ENCODE measurements around the gene HCAR3. TPM values are rescaled to one million over a fixed set of nuclear protein-coding genes. Genes with fewer than 3 reads are reported as not detected.
"Not testable (repeated sequence)": the region's sequence is repeated elsewhere in the genome, so short reads cannot be mapped to it uniquely, and the experiment has no call there.

HCAR3 gene
- total RNA-seq, 2 donors from 2014 or later: 0.50 TPM; not detected in 1

DNA sequence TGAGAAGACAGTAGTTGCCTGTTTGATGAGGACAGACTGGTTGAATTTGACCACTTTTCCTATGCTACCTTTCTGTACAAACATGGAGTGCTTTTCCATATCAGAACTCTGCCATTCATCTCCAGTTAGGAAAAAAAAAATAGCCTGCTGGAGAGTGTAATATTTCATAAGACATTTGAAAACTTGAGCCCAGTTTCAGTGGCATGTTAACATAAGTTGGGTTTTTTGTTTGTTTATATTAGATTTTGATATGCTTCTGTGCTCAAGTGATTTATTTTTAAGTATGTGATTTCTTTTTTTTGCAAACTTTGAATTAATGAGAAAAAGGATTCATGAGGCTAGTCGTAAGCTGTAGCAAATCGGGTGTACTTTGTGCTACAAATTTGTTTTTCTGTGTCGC, 12.8 kb downstream of the HCAR3 start:
- not testable (repeated sequence) for ATAC-seq; H3K27ac Mint-ChIP-seq; H3K27me3 Mint-ChIP-seq; H3K36me3 Mint-ChIP-seq; H3K4me3 Mint-ChIP-seq; H3K4me1 Mint-ChIP-seq (ENCODE audit: low read depth in 2 of 2); DNase-seq (ENCODE audit: low spot score); H3K9me3 Mint-ChIP-seq

DNA sequence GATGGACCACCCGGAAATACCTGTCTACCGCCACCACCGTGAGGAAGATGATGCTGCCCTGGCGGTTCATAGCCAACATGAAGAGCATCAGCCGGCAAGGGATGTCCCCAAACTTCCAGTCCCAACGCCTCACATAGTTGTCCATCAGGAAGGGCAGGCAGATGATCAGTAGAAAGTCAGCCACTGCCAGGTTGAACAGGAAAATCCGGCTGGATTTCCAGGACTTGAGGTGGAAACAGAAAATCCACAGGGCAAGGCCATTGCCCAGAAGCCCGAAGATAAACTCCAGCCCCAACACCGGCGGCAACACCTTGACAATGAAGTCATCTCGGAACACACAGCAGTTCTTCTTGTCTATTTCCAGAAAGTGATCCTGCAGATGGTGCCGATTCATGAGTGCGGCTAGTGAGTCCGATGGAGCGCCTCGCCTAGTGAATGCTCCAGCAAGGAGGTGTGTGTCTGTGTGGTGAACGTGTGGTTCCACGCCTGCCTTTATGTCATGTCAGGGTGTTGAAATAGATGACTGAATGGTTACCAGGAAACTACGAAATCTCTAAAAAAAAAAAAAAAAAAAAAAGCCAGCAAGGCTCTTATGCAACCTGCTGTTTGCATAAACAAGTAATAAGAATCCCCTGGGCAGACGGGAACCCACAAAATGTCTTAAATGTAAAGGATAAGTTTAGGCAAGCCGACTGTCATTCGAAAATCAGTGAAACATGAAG, 13.6 kb downstream of the HCAR3 start, which contains the start of gene HCAR2:
Gene HCAR2, minus strand, starts transcription at position 468 of the 722 bp plus-strand sequence. Its CDS starts 74 bp downstream, at position 394.
- peak; percentile 73 to 79 for ATAC-seq
- not testable (repeated sequence) for H3K4me3 Mint-ChIP-seq; DNase-seq (ENCODE audit: low spot score); H3K27ac Mint-ChIP-seq; H3K36me3 Mint-ChIP-seq; H3K27me3 Mint-ChIP-seq; H3K4me1 Mint-ChIP-seq (ENCODE audit: low read depth in 2 of 2); H3K9me3 Mint-ChIP-seq

DNA sequence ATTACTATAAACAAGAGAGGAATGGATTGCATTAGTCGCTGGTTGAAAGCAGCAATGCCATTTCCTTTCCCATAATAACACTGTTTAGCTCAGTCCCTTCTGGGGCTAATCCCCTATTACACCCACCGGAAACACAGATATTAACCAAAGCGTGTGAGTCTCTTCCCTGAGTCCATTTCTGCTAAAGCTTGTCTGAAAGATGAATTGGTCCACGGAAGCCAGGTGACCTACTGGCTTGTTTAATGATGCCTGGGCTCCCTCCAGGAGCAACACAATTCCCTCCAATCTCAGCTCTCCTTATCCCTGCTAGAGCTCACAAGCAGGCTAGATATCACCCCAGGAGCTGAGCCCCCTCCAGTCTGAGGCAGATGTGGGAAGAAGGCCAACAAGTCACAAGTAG, 15.1 kb downstream of the HCAR3 start:
- not testable (repeated sequence) for H3K27me3 Mint-ChIP-seq; ATAC-seq; H3K4me3 Mint-ChIP-seq; H3K9me3 Mint-ChIP-seq; DNase-seq (ENCODE audit: low spot score); H3K27ac Mint-ChIP-seq; H3K36me3 Mint-ChIP-seq; H3K4me1 Mint-ChIP-seq (ENCODE audit: low read depth in 2 of 2)

DNA sequence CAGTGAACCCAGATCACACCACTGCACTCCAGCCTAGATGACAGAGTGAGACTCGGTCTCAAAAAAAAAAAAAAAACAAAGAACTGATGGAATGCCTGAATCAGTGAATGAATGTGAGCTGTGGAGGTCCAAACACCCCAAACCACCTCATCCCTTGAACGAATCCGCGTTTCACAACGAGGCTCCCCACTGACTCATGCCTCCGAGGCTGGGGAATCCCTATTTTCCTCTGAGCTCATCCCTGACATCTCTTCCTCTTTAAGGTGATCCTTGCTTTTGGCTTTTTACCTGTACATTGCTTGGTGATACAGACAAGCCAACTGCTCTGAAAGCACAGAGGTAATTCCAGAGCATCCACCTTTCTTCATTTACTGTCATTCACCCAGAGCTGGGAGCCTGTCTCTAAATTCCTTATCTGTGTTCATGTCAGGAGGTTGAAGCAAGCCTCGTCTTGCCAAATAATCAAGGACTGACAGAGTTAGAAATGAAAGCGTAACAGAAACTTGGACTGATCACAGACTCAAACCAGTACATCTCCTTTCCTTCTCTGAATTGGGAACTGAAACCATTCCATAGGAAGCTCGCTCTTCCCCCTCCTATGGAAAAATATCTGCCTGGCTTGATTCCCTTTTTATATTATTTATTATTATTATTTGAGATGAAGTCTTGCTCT, 16.4 kb downstream of the HCAR3 start:
- H3K4me3 Mint-ChIP-seq; H3K36me3 Mint-ChIP-seq; H3K27me3 Mint-ChIP-seq; H3K27ac Mint-ChIP-seq; ATAC-seq; H3K4me1 Mint-ChIP-seq (ENCODE audit: low read depth in 2 of 2); DNase-seq (ENCODE audit: low spot score); H3K9me3 Mint-ChIP-seq: not testable (repeated sequence)

DNA sequence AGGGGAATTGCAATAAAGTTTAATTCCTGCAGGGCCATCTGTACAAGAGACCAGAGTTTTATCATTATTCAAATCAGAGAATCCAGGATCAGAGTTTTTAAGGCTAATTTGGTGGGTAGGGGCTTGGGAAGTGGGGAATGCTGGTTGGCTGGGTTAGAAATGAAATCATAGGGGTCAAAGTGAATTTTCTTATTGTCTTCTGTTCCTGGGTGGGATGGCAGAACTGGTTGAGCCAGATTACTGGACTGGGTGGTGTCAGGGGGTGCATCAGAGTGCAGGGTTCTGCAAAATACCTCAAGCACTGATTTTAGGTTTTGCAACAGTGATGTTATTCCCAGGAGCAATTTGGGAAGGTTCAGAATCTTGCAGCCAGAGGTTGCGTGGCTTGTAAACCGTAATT, 19.7 kb downstream of the HCAR3 start:
- not testable (repeated sequence) for H3K27me3 Mint-ChIP-seq; DNase-seq (ENCODE audit: low spot score); H3K27ac Mint-ChIP-seq; H3K4me3 Mint-ChIP-seq; H3K36me3 Mint-ChIP-seq; ATAC-seq; H3K9me3 Mint-ChIP-seq; H3K4me1 Mint-ChIP-seq (ENCODE audit: low read depth in 2 of 2)

DNA sequence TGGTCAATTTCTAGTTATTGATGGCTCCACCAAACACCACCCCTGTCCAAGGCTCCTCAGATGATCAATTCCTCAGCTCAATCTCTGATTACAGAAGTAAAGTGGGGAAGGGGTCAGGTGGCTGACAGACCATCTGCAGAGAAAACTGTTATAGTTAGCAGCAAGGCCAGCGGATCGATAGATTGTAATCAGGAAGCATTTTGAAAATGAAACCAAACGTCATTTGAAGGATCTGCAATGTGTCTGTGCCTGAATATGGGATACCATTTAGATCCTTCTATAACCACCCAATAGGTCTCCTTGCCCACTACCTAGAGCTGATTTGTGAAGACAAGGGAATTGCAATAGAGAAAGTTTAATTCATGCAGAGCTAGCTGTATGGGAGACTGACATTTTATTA, 25.0 kb downstream of the HCAR3 start:
- Mint-ChIP-seq H3K27me3 (no peaks in the 10 kb centered on the region), H3K4me3 (no peak overlapping the region), H3K27ac (no peak overlapping the region), H3K4me1 (ENCODE audit: low read depth in 2 of 2) (no peaks in the 10 kb centered on the region), H3K36me3 (no peaks in the 10 kb centered on the region), H3K9me3 (no peaks in the 10 kb centered on the region)
- DNase-seq (ENCODE audit: low spot score) (no peak), ATAC-seq (no peak)

DNA sequence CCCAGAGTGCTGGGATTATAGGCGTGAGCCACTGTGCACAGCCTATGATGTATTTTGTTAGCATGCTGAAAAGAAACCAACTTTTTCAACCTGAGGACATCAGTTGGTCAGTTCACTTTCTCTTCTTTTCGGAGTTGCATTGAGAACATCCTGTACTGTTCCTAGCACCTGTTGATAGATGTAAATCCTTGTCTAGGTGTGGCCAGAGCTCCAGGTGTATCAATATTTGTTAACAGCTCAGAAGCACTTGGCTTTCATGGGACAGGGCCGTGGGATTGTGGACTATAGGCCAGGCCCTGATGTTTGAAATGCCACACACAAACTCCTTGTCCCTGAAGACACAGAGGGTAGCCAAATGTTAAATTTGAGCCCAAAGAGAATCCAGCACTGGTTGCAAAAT, 28.3 kb downstream of the HCAR3 start:
- H3K9me3 Mint-ChIP-seq: no peaks in the 10 kb centered on the region
- H3K27me3 Mint-ChIP-seq: no peaks in the 10 kb centered on the region
- no peaks in the 10 kb centered on the region for H3K36me3 Mint-ChIP-seq
- DNase-seq (ENCODE audit: low spot score) (no peak), ATAC-seq (no peak)
- H3K4me3 Mint-ChIP-seq: no peak overlapping the region
- H3K4me1 Mint-ChIP-seq (ENCODE audit: low read depth in 2 of 2): no peaks in the 10 kb centered on the region
- no peak overlapping the region for H3K27ac Mint-ChIP-seq

DNA sequence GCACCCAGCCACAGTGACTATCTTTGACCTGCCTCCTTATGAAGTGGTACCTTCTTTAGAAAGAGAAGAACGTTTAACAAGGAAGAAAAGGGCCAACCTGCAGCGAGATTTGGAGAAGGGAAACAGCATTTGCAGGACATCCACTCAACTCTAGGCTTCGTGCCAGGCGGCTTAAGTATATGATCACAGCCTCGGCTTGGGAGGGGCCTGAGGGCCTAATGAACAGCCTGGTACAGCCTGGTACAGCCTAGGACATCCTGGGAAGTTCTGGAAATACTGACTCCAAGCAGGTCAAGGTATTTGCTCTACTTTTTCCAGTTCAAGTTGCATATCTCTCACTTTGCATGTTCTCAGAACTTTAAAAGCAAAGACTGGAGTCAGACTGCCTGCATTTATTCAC, 29.5 kb downstream of the HCAR3 start:
- ATAC-seq (no peak), DNase-seq (ENCODE audit: low spot score) (no peak)
- Mint-ChIP-seq H3K27ac (no peak overlapping the region), H3K36me3 (no peaks in the 10 kb centered on the region), H3K4me1 (ENCODE audit: low read depth in 2 of 2) (no peaks in the 10 kb centered on the region), H3K9me3 (no peaks in the 10 kb centered on the region), H3K27me3 (no peaks in the 10 kb centered on the region), H3K4me3 (no peak overlapping the region)

DNA sequence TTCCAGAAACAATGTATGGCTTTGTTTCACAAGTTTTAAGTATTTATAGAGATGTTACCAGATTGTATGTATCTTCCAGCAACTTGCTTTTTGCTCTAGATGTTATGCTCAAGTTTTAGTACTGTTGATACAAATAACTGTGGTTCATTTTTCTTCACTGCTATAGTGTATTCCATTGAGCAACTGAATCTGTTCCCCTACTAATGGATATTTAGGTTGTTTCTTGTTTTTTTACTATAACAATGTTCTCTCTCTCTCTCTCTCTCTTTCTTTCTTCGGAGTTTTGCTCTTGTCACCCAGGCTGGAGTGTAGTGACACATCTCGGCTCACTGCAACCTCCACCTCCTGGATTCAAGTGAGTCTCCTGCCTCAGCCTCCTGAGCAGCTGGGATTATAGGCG, 30.1 kb downstream of the HCAR3 start:
- Mint-ChIP-seq H3K9me3 (no peaks in the 10 kb centered on the region), H3K36me3 (no peaks in the 10 kb centered on the region), H3K4me3 (no peak overlapping the region), H3K27me3 (no peaks in the 10 kb centered on the region), H3K4me1 (ENCODE audit: low read depth in 2 of 2) (no peaks in the 10 kb centered on the region), H3K27ac (no peak overlapping the region)
- ATAC-seq (no peak), DNase-seq (ENCODE audit: low spot score) (no peak)

DNA sequence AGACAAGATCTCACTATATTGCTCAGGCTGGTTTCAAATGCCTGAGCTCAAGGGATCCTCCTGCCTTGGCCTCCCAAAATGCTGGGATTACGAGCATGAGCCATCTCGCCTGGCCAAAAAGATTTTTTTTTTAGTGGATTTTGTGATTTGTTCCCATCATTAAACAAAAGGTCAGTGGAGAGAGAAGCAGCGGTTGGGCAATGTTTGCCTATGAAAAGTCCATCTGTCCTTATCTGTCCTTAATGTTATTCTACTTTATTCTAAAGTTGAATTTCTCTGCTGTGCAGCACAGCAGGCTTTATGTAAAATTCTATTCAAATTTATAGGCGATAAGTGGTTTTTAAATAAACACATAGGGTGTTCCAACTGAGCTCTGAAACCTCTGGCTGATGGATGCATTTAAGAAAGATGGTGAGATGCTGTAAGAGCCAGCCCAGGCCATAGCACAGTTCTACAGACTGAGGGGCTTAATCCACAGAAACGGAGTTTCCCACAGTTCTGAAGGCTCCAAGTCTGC, 32.3 kb downstream of the HCAR3 start:
- ATAC-seq (no peak), DNase-seq (ENCODE audit: low spot score) (no peak)
- Mint-ChIP-seq H3K4me1 (ENCODE audit: low read depth in 2 of 2) (no peaks in the 10 kb centered on the region), H3K27ac (no peak overlapping the region), H3K9me3 (no peaks in the 10 kb centered on the region), H3K4me3 (no peak overlapping the region), H3K36me3 (no peaks in the 10 kb centered on the region), H3K27me3 (no peaks in the 10 kb centered on the region)

DNA sequence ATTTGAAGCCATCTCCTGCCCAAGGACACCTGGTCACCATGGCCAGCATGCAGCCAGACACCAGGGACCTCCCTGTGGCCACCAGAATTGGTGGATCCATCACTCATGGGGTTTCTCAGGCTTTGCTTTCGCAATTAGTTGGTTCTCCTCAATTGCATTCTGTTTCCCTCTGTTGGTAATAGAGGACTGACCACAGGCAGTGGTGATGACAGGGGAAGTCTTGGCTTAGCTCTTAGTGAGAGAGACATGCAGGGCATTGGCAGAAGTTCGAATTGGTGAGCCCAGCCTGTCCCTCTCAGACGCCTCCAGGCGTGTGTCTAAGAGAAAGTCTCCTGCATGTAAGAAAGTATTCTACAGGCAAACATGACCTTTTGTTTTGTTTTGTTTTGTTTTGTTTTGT, 34.8 kb downstream of the HCAR3 start:
- peaks cover 0 to 3% of the 10 kb centered on the region in 2 donors for H3K27me3 Mint-ChIP-seq
- H3K4me3 Mint-ChIP-seq: no peak overlapping the region
- DNase-seq (ENCODE audit: low spot score) (no peak), ATAC-seq (no peak)
- H3K27ac Mint-ChIP-seq: no peak overlapping the region
- H3K36me3 Mint-ChIP-seq: no peaks in the 10 kb centered on the region
- no peaks in the 10 kb centered on the region for H3K4me1 Mint-ChIP-seq (ENCODE audit: low read depth in 2 of 2)
- H3K9me3 Mint-ChIP-seq: no peaks in the 10 kb centered on the region

DNA sequence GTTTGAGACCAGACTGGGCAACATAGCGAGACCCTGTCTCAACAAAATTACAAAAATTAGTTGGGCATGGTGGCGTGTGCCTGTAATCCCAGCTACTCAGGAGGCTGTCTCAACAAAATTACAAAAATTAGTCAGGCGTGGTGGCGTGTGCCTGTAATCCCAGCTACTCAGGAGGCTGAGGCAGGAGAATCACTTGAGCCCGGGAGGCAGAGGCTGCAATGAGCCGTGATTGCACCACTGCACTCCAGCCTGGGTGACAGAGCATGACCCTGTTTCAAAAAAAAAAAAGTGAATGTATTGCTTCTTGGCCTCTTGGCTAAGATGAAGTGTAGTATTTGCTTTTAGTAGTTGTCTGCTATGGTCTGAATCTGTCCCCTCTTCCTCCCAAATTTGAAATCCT, 35.6 kb downstream of the HCAR3 start:
- not testable (repeated sequence) for DNase-seq (ENCODE audit: low spot score); H3K4me1 Mint-ChIP-seq (ENCODE audit: low read depth in 2 of 2); H3K27ac Mint-ChIP-seq; H3K27me3 Mint-ChIP-seq; H3K9me3 Mint-ChIP-seq; H3K4me3 Mint-ChIP-seq; H3K36me3 Mint-ChIP-seq; ATAC-seq

DNA sequence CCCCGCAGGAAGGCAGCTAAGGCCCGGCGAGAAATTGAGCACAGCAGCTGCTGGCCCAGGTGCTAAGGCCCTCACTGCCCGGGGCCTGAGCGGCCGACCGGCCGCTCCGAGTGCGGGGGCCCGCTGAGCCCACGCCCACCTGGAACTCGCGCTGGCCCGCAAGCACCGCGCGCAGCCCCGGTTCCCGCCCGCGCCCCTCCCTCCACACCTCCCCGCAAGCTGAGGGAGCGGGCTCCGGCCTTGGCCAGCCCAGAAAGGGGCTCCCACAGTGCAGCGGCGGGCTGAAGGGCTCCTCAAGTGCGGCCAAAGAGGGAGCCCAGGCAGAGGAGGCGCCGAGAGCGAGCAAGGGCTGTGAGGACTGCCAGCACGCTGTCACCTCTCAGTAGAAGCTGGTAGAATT, 39.8 kb downstream of the HCAR3 start:
- not testable (repeated sequence) for DNase-seq (ENCODE audit: low spot score); ATAC-seq; H3K4me1 Mint-ChIP-seq (ENCODE audit: low read depth in 2 of 2); H3K36me3 Mint-ChIP-seq; H3K9me3 Mint-ChIP-seq; H3K4me3 Mint-ChIP-seq; H3K27ac Mint-ChIP-seq
- H3K27me3 Mint-ChIP-seq: peaks cover 7 to 18% of the 10 kb centered on the region in 2 donors

DNA sequence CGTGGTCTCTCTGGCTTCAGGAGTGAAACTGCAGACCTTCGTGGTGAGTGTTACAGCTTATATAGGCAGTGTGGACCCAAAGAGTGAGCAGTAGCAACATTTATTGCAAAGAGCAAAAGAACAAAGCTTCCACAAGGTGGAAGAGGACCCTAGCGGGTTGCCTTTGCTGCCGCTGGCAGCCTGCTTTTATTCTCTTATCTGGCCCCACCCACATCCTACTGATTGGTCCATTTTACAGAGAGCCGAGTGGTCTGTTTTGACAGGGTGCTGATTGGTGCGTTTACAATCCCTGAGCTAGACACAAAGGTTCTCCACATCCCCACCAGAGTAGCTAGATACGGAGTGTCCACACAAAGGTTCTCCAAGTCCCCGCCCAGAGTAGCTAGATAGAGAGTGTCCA, 40.6 kb downstream of the HCAR3 start:
- not testable (repeated sequence) for ATAC-seq; H3K4me3 Mint-ChIP-seq; H3K4me1 Mint-ChIP-seq (ENCODE audit: low read depth in 2 of 2); DNase-seq (ENCODE audit: low spot score); H3K36me3 Mint-ChIP-seq; H3K9me3 Mint-ChIP-seq; H3K27ac Mint-ChIP-seq
- H3K27me3 Mint-ChIP-seq: peaks cover 7 to 18% of the 10 kb centered on the region in 2 donors

All from natural killer cell treated with Interleukin-12 subunit alpha and Interleukin-12 subunit beta and Interleukin-15 and Interleukin-18, amount 100 ng/mL, for 72 hours (primary cell).